Adrenal gland (tissue), 5 donors: ENCODE measurements around the gene CRB1.

ENCODE experiments used
- CTCF ChIP-seq, 6 experiments: fragments of 450-650 bp in 4 of 6; fragments of 200-600 bp in 2 of 6; sonication (generic) in 1 of 6; IDR thresholded peaks; 1 replicate in 5 of 6; 2 replicates in 1 of 6; pipeline versions ENCODE4 v1.5.1 to v1.8.0; 2016 to 2021; ENCODE audit warnings: antibody characterized with exemption in 6 of 6, mild to moderate bottlenecking in 2 of 6, moderate library complexity in 1 of 6
- POLR2A ChIP-seq, 2 donors: fragments of 450-650 bp; IDR thresholded peaks; one replicate each; pipeline ENCODE4 v1.6.1; 2017; ENCODE audit warnings: antibody characterized with exemption in 2 of 2, mild to moderate bottlenecking in 2 of 2, moderate library complexity in 1 of 2
- donor health status: DM: no; HTN: no; CAD: no.

- TF ChIP-seq CTCF (IDR thresholded peaks at IDR 0.05) (no peak), POLR2A (IDR thresholded peaks at IDR 0.05) (no peak)
Measured at GRCh38 chr1:197393105-197393504, 125.1 kb downstream of the CRB1 start.
